Small intestine (tissue), 7 donors: ENCODE measurements around the gene URAD. TPM values are rescaled to one million over a fixed set of nuclear protein-coding genes. Genes with fewer than 3 reads are reported as not detected.

Experiments used
- DNase-seq, 2 donors: peaks; one replicate each; pipeline versions ENCODE4 v3.0.0 to v3.0.0-alpha.2; 2013
- FAIRE-seq: peaks from 2 replicates; lab custom pipeline; 2012; peaks lifted over from hg19 to GRCh38; lab: Jason Lieb, UNC
- H3K27ac ChIP-seq, 3 donors: one replicate each; pipeline ENCODE4 v1.5.1; 2013; ENCODE audit warnings: low read length in 2 of 3, mild to moderate bottlenecking in 2 of 3, control low read depth in 1 of 3, inconsistent platforms in 1 of 3, low read depth in 1 of 3, moderate library complexity in 1 of 3
- H3K27me3 ChIP-seq, 3 donors: one replicate each; pipeline ENCODE4 v1.6.1; 2013; ENCODE audit warnings: low read length in 3 of 3, inconsistent platforms in 1 of 3; ENCODE audit not compliant: control insufficient read depth in 3 of 3, insufficient read depth in 3 of 3
- H3K36me3 ChIP-seq, 3 donors: one replicate each; pipeline ENCODE4 v1.6.1; 2013; ENCODE audit warnings: low read length in 3 of 3, inconsistent platforms in 1 of 3, low read depth in 1 of 3, mild to moderate bottlenecking in 1 of 3, moderate library complexity in 1 of 3; ENCODE audit not compliant: control insufficient read depth in 3 of 3, insufficient read depth in 2 of 3
- H3K4me1 ChIP-seq, 3 donors: one replicate each; pipeline ENCODE4 v1.6.1; 2013; ENCODE audit warnings: low read length in 2 of 3, inconsistent platforms in 1 of 3, low read depth in 1 of 3, mild to moderate bottlenecking in 1 of 3, moderate library complexity in 1 of 3; ENCODE audit not compliant: control insufficient read depth in 3 of 3, insufficient read depth in 2 of 3
- H3K4me3 ChIP-seq, 3 donors: one replicate each; pipeline ENCODE4 v1.5.1; 2013; ENCODE audit warnings: low read length in 3 of 3, control low read depth in 1 of 3, inconsistent platforms in 1 of 3, low read depth in 1 of 3, mild to moderate bottlenecking in 1 of 3, moderate library complexity in 1 of 3
- H3K9me3 ChIP-seq, 2 donors: one replicate each; pipeline ENCODE4 v1.6.1; 2013; ENCODE audit warnings: low read depth in 1 of 2, low read length in 1 of 2; ENCODE audit not compliant: control insufficient read depth in 2 of 2, insufficient read depth in 1 of 2
- WGBS, 3 donors: extraction: QIAGEN DNeasy Blood & Tissue Kit; methylation state at CpG; one replicate each; pipeline ENCODE4 v1.1.7; 2013; 5-methylcytosine and 5-hydroxymethylcytosine counted together
- polyA plus RNA-seq, 4 donors: library from polyadenylated mRNA; stranded (reverse) in 3 of 4; unstranded in 1 of 4; fragments of 200-250 nt in 3 of 4; fragments of 120-200 nt in 1 of 4; gene quantifications; one replicate each; pipeline versions ENCODE4 v1.2.1 to v1.2.3, GENCODE V29; 2013
- donor health status: healthy with polysubstance abuse.
- donor health status: control.
- donor health status: control.
- donor health status: Bipolar disorder and iron deficiency.
- donor health status: healthy.

Gene URAD
- polyA plus RNA-seq, 4 donors, result 12.5 to 59.8 (median 34.1) TPM

DNA sequence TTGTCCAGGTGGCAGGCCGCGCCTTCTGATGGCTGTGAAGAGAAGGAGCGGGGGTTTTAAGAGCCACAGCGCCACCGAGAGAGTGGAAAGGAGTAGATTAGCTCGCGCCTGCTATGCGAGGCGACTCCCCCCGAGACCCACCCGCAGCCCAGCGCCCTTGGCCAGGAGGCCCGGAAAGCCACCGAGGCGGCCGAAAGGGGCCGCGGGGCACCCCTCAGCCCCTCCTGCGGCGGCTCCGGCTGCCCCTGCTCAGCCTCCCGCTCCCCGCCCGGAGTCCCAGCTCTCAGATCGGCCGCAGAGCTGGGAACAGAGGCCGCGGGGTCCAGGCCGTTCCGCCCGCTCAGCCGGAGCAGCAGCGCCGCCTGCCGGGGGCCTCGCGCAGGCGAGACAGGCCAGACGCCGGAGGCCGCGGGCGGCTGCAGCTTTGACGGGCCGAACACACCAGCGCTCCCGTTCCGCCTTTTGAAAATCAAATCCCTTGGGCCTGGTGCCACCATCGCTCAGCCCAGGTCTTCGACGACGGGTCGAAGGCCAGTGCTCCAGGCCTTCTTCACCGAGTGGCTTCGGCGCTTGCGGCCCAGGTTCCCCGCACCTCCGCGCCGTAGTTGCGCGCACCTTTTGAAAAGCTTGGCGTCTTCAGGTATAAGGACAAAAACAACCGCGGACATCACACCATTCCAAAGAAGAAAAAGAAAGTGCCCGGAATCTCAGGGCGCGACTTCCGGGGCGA lies 34.7 kb downstream of the URAD start:
- H3K27ac ChIP-seq, result peak overlapping the region; percentile 94 to 98 (median 98)
- DNase-seq (peak; percentile 88 to 97), FAIRE-seq (no peak)
- H3K9me3 ChIP-seq, result no peaks in the 10 kb centered on the region
- peaks cover under 1 to 16% (median 5%) of the 10 kb centered on the region in 3 donors for H3K4me1 ChIP-seq
- H3K27me3 ChIP-seq, result peaks cover 0 to 12% (median 5%) of the 10 kb centered on the region in 3 donors
- peak overlapping the region; percentile 64 to 74 (median 73) for H3K4me3 ChIP-seq
- H3K36me3 ChIP-seq, result no peaks in the 10 kb centered on the region
- 1 to 2% (median 2%) methylated on average over 61 to 71 of the region's 71 CpGs for WGBS, 3 donors

DNA sequence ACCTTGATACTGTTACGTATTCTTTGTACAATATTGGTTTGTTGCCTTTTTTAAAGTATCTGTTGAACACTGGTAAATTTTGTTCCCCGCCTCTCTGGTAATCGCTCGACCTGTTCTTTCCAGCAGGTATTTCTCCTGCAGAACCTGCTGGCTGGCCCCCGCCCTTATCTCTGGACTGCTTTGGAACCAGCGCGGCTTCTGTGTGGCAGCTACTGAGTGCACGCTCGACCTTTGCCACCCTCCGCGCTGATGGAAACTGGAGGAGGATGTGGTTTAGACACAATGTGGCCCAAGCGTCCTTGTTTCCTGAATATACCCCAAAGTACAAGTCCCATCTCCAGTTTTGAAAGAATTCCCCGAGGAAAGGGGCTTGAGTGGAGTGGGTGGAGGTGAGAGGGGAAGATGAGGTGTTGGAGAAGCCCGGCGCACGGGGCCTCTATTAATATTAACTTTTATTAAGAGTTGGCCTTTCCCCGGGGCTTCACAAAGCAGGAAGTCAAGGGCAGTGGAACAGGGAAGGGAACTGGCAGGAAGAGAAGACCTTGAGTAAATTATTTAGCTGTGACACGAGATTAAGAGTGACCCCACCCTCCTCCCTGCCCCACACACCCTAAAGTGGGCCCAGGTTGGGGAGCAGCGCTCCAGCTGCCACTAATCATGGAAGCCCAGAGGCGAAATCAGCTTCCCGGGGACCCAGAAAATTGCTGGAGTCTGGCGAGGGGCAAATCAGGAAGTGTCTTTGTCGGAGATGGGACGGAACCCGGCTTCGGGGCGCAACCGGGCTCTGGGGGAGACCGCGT lies 35.4 kb downstream of the URAD start:
- H3K27ac ChIP-seq, result peak overlapping the region; percentile 94 to 98 (median 98)
- peaks cover 0 to 12% (median 5%) of the 10 kb centered on the region in 3 donors for H3K27me3 ChIP-seq
- peaks cover 0 to 12% (median 5%) of the 10 kb centered on the region in 3 donors for H3K4me1 ChIP-seq
- WGBS, 3 donors, result 1 to 9% (median 7%) methylated on average over 30 of the region's 30 CpGs
- H3K36me3 ChIP-seq, result no peaks in the 10 kb centered on the region
- peak overlapping the region; percentile 64 to 74 (median 73) for H3K4me3 ChIP-seq
- FAIRE-seq (no peak), DNase-seq (peak; percentile 93 to 96)
- no peaks in the 10 kb centered on the region for H3K9me3 ChIP-seq

DNA sequence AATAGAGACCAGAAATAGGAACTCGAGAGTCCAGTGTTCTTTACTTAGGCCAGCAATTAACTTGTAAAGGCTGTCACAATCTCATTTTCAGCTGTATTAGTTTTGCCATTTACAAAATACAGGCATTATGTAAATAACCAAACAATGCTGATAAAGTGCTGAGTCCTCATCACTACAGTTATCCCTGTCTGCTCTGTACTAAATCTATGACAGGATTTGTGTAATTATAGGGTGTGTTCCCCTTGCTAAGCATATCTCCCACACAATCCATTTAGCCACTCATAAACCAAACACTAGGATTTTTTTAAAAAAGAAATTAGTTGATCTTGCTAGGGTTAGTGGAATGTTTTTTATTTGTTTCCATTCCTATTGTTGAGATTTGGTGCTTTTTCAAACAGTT lies 45.5 kb downstream of the URAD start:
- Histone ChIP-seq H3K27ac (no peak overlapping the region), H3K9me3 (peaks cover 0 to 11% of the 10 kb centered on the region in 2 donors), H3K4me1 (peaks cover 0 to 9% (median 0%) of the 10 kb centered on the region in 3 donors), H3K4me3 (no peak overlapping the region), H3K27me3 (peaks cover 0 to 2% (median 0%) of the 10 kb centered on the region in 3 donors), H3K36me3 (no peaks in the 10 kb centered on the region)
- WGBS, 3 donors, result 69 to 79% (median 76%) methylated on average over 1 of the region's 1 CpG
- FAIRE-seq (no peak), DNase-seq (peak; percentile 26 to 37)

DNA sequence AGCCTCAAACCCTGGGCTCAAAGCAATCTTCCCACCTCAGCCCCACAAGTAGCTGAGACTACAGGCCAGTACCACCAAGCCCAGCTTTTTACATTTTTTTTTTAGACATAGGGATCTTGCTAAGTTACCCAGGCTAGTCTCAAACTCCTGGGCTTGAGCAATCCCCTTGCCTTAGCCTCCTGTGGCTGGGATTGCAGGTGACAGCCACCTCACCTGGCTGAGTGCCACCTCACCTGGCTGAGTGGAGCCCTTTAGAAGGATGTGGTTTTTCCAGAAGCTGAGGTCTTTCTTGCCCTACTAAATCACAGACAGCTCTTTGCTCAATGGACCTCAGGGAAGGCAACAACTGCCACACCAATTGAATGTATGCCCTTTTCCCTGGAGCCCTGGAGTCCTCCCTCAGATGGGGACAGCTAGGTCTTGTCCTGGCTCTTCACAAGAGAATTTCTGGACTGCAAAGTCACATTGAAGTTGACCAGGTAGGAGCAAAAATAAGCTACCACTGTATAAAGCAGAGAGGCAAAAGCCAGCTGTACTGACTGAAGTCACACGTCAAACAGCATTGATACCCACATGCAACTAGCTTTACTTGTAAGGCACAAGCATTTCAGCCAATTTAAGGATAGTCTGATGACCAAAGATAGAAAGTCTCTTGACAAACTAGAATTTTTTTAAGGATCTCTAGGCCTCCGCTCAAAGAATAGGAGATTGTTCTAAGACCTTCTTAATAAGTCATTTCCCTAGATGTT lies 54.7 kb downstream of the URAD start:
- H3K4me3 ChIP-seq, result no peak overlapping the region
- peak; percentile 36 to 43 for DNase-seq
- no peaks in the 10 kb centered on the region for H3K4me1 ChIP-seq
- H3K27me3 ChIP-seq, result peaks cover 0 to 17% (median 11%) of the 10 kb centered on the region in 3 donors
- 66 to 80% (median 74%) methylated on average over 2 of the region's 2 CpGs for WGBS, 3 donors
- H3K9me3 ChIP-seq, result no peaks in the 10 kb centered on the region
- no peak for FAIRE-seq
- peaks cover 0 to 10% (median 0%) of the 10 kb centered on the region in 3 donors for H3K36me3 ChIP-seq
- peak overlapping the region; percentile 29 to 58 (median 47) for H3K27ac ChIP-seq

DNA sequence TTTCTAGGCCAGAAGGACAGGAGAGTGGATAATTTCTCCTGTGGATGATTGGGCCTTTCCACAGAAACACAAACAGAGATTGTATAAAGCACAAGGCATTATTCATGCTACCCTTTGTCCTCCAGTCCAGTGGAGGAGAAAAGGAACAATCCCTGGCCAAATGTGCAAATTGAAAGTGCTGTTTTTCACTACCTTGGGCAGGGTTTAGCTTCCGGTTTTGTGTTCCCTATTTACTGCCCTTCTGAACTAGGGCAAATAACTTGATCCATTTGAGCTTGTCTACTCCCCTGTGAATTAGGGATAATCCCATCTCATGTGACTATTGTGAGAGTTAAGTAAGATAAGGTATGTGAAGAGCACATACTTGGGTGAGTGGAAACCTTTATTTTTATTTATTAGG lies 55.4 kb downstream of the URAD start:
- Histone ChIP-seq H3K27me3 (peaks cover 0 to 23% (median 16%) of the 10 kb centered on the region in 3 donors), H3K4me1 (no peaks in the 10 kb centered on the region), H3K4me3 (no peak overlapping the region), H3K9me3 (no peaks in the 10 kb centered on the region), H3K27ac (peak overlapping the region; percentile 29 to 58 (median 47)), H3K36me3 (peaks cover 0 to 16% (median 0%) of the 10 kb centered on the region in 3 donors)
- 11 to 59% (median 45%) methylated on average over 1 of the region's 1 CpG for WGBS, 3 donors
- FAIRE-seq, result no peak
- peak; percentile 61 to 81 for DNase-seq

DNA sequence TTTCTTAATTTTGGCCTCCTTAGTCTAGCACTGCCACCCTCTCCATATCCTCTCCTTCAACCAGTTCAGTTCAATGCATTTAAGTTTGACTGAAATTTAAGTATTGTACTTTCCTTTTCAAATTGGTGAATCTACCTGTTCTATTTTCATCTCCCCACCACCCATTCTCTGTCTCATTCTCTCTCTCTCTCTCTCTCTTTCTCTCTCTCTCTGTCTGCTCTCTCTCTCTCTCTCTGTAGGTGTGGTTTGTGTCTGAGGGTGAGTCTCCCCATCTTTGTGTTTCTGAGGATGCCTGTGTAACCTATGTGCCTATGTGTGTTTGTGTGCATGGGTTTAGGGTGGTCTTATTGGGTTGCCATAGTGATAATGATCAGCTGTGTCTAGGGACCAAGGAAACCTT lies 58.6 kb downstream of the URAD start:
- Histone ChIP-seq H3K27ac (no peak overlapping the region), H3K27me3 (peaks cover 0 to 48% (median 34%) of the 10 kb centered on the region in 3 donors), H3K4me3 (peak overlapping the region in 1 of 3 donors; percentile 24), H3K9me3 (peaks cover 0 to 5% of the 10 kb centered on the region in 2 donors), H3K36me3 (peaks cover 0 to 35% (median 0%) of the 10 kb centered on the region in 3 donors), H3K4me1 (no peaks in the 10 kb centered on the region)
- FAIRE-seq (no peak), DNase-seq (no peak)

DNA sequence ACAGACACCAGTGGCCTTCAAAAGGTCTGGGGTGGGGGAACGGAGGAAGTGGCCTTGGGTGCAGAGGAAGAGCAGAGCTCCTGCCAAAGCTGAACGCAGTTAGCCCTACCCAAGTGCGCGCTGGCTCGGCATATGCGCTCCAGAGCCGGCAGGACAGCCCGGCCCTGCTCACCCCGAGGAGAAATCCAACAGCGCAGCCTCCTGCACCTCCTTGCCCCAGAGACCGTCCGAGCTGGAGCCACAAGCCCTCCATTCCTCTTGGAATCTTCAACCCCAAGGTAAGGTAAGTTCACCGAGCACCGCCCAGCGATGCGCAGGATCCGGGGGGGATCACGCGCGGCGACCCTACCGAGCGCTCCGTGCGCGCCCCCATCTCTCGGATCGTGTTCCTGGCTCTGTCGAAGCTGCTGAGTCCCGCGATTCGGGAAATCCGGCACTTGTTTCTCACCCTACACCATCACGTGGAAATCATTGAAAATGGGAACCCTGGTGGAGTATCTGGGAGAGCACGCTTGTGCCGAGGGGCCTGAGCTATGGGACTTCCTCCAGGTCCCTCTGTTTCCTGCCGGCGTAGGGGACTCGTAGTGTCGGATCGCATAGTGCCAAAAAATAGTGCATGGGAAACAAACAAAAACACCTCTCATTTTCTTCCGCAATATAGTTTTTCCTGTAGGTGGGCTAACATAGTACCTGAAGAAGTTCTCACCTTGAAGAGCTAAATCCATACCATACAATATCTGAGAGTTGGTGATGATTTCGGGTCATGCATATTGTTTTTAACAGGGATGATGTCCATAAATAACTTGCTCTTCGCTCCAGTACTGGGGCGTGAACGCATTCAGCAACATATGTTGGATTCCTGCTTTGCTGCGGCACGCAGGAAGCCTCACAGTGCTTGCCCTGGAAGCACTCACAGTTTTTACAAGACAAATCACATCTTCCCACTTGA lies 59.4 kb downstream of the URAD start:
- peaks cover 0 to 53% (median 35%) of the 10 kb centered on the region in 3 donors for H3K27me3 ChIP-seq
- 15 to 22% (median 22%) methylated on average over 48 of the region's 48 CpGs for WGBS, 3 donors
- H3K4me1 ChIP-seq, result no peaks in the 10 kb centered on the region
- H3K27ac ChIP-seq, result peak overlapping the region in 2 of 3 donors; percentile 57 to 60
- peak in 1 of 2 donors; percentile 54 for DNase-seq
- H3K36me3 ChIP-seq, result peaks cover 0 to 42% (median 0%) of the 10 kb centered on the region in 3 donors
- peaks cover 0 to 5% of the 10 kb centered on the region in 2 donors for H3K9me3 ChIP-seq
- peak overlapping the region in 2 of 3 donors; percentile 24 to 35 for H3K4me3 ChIP-seq
- FAIRE-seq, result no peak
